Measurements from ENCODE around the gene EFCC1. TPM values are rescaled to one million over a fixed set of nuclear protein-coding genes. Genes with fewer than 3 reads are reported as not detected.

The EFCC1 gene
- polyA plus RNA-seq, 2 of the 4 experiments (the other 2 are of a cell fraction), result 0.04 TPM; not detected in 1

DNA sequence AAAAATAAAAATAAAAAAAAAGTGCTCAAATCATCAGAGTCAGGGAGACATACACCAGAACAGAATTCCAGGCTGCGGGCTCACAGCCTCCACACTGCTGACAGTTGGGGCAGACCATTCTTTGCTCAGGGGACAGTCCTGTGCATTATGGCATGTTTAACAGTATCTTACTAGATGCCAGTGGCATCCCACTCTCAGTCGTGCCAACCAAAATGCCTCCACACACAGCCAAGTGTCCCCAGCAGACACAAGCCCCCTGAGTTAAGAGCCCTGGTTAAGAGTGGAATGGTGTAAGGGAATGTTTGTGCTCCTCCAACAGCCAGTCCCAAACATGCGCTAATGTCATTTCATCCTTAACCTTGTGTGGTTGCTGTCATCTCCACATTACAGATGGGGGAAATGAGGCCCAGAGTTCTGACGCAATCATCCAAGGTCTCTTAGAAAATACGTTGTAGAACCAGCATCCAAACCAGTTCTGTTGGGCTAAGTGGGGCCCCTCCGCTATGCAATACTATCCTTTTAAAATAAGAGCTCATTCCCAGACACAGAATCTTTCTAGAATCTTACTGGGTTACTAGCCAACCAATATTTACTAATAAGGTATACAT is 33.3 kb upstream of the EFCC1 start:
- FAIRE-seq (no peak), ATAC-seq (no peak)

DNA sequence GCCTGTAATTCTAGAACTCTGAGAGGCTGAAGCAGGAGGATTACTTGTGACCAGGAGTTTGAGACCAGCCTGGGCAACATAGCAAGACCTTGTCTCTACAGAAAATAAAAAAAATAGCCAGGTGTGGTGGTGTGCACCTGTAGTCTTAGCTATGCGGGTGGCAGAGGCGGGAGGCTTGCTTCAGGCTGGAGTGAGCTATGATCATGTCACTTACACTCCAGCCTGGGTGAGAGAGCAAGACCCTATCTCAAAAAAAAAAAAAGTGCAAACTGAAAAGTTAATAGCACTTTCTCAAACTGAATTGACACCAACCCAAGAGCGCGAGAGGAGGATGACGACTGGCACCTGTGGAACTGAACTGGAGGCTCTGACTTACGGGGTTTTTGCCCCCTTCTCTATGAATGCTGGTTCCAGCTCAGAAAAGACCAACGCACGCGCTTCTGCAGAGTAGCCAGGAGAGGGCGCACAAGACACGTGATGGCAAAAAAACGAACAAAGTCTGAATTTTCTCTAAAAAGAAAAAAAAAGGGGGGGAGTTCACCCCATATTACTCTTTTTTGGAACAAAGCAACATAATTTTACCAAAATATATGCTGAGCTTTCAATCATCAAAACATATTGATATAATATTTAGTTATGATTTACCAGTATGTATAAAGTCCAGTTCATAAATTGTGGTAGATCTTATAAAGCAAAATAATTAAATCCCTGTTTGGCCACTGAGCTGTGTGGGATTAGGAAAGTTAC is 30.9 kb upstream of the EFCC1 start:
- no peak overlapping the region for H3K4me2 ChIP-seq
- ChIA-PET POLR2A (interaction anchor here (1.3 to 1.9 kb wide), 3 partner anchors 192 to 346 kb away, joined by 4 to 7 read pairs (median 6); partner anchors contain the start of gene COPG1), CTCF (interaction anchor here (0.6 to 3.3 kb wide), 66 partner anchors 8 to 1013 kb away, joined by 3 to 27 read pairs (median 4); partner anchors contain the start of genes CFAP92 and RAB43)
- FAIRE-seq (no peak), ATAC-seq (peak; percentile 62 to 78; a peak in 4 of 6 replicates), DNase-seq (ENCODE audit: low read depth in 1 of 2, low spot score in 1 of 2) (peak in 1 of 2 experiments; percentile 37)
- H3K9me3 ChIP-seq, result no peaks in the 10 kb centered on the region
- no peaks in the 10 kb centered on the region for H3K4me1 ChIP-seq
- no peak overlapping the region for H3K27ac ChIP-seq
- H3K4me3 ChIP-seq, result no peak overlapping the region
- no peak for TF ChIP-seq TP53 (CRISPR knock-in tag; IDR thresholded peaks at IDR 0.05)
- no peak for TF ChIP-seq HEYL (CRISPR knock-in tag; IDR thresholded peaks at IDR 0.05)
- no peak for TF ChIP-seq CBX2 (IDR thresholded peaks at IDR 0.05; ENCODE audit: borderline replicate concordance, low read depth)
- TF ChIP-seq RAD21 (conservative IDR thresholded peaks at IDR 0.05 in 1 of 2, IDR thresholded peaks at IDR 0.05 in 1 of 2), result peak; percentile 82 to 84
- no peak for TF ChIP-seq HDAC2 (IDR thresholded peaks at IDR 0.05)
- no peak for TF ChIP-seq POLR2A (IDR thresholded peaks at IDR 0.05; ENCODE audit: low read length)
- no peak for TF ChIP-seq RCOR1 (IDR thresholded peaks at IDR 0.05; ENCODE audit: low read depth, low read length)
- TF ChIP-seq HOXB5 (CRISPR knock-in tag; IDR thresholded peaks at IDR 0.05), result no peak
- TF ChIP-seq, protein P1, sequence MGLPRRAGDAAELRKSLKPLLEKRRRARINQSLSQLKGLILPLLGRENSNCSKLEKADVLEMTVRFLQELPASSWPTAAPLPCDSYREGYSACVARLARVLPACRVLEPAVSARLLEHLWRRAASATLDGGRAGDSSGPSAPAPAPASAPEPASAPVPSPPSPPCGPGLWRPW (IDR thresholded peaks at IDR 0.05), result no peak
- TF ChIP-seq HOXB13 (CRISPR knock-in tag; IDR thresholded peaks at IDR 0.05; ENCODE audit: low read depth), result no peak
- no peak for TF ChIP-seq JUNB (IDR thresholded peaks at IDR 0.05)
- no peak for TF ChIP-seq MAZ (IDR thresholded peaks at IDR 0.05; ENCODE audit: borderline replicate concordance, low read depth, low read length)
- TF ChIP-seq RARB (CRISPR knock-in tag; IDR thresholded peaks at IDR 0.05), result no peak
- TF ChIP-seq, protein P2, sequence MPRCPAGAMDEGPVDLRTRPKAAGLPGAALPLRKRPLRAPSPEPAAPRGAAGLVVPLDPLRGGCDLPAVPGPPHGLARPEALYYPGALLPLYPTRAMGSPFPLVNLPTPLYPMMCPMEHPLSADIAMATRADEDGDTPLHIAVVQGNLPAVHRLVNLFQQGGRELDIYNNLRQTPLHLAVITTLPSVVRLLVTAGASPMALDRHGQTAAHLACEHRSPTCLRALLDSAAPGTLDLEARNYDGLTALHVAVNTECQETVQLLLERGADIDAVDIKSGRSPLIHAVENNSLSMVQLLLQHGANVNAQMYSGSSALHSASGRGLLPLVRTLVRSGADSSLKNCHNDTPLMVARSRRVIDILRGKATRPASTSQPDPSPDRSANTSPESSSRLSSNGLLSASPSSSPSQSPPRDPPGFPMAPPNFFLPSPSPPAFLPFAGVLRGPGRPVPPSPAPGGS (IDR thresholded peaks at IDR 0.05), result no peak
- TF ChIP-seq, protein P3, sequence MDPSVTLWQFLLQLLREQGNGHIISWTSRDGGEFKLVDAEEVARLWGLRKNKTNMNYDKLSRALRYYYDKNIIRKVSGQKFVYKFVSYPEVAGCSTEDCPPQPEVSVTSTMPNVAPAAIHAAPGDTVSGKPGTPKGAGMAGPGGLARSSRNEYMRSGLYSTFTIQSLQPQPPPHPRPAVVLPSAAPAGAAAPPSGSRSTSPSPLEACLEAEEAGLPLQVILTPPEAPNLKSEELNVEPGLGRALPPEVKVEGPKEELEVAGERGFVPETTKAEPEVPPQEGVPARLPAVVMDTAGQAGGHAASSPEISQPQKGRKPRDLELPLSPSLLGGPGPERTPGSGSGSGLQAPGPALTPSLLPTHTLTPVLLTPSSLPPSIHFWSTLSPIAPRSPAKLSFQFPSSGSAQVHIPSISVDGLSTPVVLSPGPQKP (IDR thresholded peaks at IDR 0.05; ENCODE audit: low read depth, low read length), result no peak
- peak; percentile 62 for TF ChIP-seq SMC3 (IDR thresholded peaks at IDR 0.05)
- TF ChIP-seq, protein P4, sequence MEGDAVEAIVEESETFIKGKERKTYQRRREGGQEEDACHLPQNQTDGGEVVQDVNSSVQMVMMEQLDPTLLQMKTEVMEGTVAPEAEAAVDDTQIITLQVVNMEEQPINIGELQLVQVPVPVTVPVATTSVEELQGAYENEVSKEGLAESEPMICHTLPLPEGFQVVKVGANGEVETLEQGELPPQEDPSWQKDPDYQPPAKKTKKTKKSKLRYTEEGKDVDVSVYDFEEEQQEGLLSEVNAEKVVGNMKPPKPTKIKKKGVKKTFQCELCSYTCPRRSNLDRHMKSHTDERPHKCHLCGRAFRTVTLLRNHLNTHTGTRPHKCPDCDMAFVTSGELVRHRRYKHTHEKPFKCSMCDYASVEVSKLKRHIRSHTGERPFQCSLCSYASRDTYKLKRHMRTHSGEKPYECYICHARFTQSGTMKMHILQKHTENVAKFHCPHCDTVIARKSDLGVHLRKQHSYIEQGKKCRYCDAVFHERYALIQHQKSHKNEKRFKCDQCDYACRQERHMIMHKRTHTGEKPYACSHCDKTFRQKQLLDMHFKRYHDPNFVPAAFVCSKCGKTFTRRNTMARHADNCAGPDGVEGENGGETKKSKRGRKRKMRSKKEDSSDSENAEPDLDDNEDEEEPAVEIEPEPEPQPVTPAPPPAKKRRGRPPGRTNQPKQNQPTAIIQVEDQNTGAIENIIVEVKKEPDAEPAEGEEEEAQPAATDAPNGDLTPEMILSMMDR (IDR thresholded peaks at IDR 0.05), result peak; percentile 82
- TF ChIP-seq EHMT2 (IDR thresholded peaks at IDR 0.05; ENCODE audit: low read depth), result no peak
- TF ChIP-seq TFCP2L1 (CRISPR knock-in tag; IDR thresholded peaks at IDR 0.05), result no peak
- TF ChIP-seq CBX8 (IDR thresholded peaks at IDR 0.05), result no peak
- TF ChIP-seq, protein P5, sequence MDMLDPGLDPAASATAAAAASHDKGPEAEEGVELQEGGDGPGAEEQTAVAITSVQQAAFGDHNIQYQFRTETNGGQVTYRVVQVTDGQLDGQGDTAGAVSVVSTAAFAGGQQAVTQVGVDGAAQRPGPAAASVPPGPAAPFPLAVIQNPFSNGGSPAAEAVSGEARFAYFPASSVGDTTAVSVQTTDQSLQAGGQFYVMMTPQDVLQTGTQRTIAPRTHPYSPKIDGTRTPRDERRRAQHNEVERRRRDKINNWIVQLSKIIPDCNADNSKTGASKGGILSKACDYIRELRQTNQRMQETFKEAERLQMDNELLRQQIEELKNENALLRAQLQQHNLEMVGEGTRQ (IDR thresholded peaks at IDR 0.05), result no peak
- 5% methylated on average over 12 of the region's 12 CpGs for WGBS (ENCODE audit: missing lambda C conversion rate)

More for the DNA sequence above, 33.3 kb upstream of the EFCC1 start:
- ChIA-PET CTCF (interaction anchor here (0.6 to 1.2 kb wide), 2 partner anchors 361 to 363 kb away, joined by 3 to 6 read pairs; no protein-coding TSS in a partner anchor), POLR2A (no interaction called here)
- no peak overlapping the region for H3K4me3 ChIP-seq
- 69% methylated on average over 6 of the region's 6 CpGs for WGBS (ENCODE audit: missing lambda C conversion rate)
- TF ChIP-seq CHD4 (IDR thresholded peaks at IDR 0.05; ENCODE audit: borderline replicate concordance), result no peak
- TF ChIP-seq KDM5A (IDR thresholded peaks at IDR 0.05), result no peak
- TF ChIP-seq MYC (IDR thresholded peaks at IDR 0.05; ENCODE audit: borderline replicate concordance, low read length), result no peak
- TF ChIP-seq TFCP2L1 (CRISPR knock-in tag; IDR thresholded peaks at IDR 0.05), result no peak
- no peak for TF ChIP-seq FOSB (CRISPR knock-in tag; IDR thresholded peaks at IDR 0.05)
- TF ChIP-seq, protein P6, sequence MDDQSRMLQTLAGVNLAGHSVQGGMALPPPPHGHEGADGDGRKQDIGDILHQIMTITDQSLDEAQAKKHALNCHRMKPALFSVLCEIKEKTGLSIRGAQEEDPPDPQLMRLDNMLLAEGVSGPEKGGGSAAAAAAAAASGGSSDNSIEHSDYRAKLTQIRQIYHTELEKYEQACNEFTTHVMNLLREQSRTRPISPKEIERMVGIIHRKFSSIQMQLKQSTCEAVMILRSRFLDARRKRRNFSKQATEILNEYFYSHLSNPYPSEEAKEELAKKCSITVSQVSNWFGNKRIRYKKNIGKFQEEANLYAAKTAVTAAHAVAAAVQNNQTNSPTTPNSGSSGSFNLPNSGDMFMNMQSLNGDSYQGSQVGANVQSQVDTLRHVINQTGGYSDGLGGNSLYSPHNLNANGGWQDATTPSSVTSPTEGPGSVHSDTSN (IDR thresholded peaks at IDR 0.05), result no peak
- TF ChIP-seq, protein P2 (IDR thresholded peaks at IDR 0.05), result no peak
- no peak for TF ChIP-seq ZSCAN20 (CRISPR knock-in tag; IDR thresholded peaks at IDR 0.05)
- TF ChIP-seq RCOR1 (IDR thresholded peaks at IDR 0.05; ENCODE audit: low read depth, low read length), result no peak
- TF ChIP-seq TP53 (CRISPR knock-in tag; IDR thresholded peaks at IDR 0.05), result no peak
- no peak for TF ChIP-seq RAD21 (conservative IDR thresholded peaks at IDR 0.05 in 1 of 2, IDR thresholded peaks at IDR 0.05 in 1 of 2)
- no peak for TF ChIP-seq FOXS1 (CRISPR knock-in tag; IDR thresholded peaks at IDR 0.05)
- no peak for TF ChIP-seq POLR2A (IDR thresholded peaks at IDR 0.05; ENCODE audit: low read length)
- no peak for TF ChIP-seq CBX2 (IDR thresholded peaks at IDR 0.05; ENCODE audit: borderline replicate concordance, low read depth)
- no peak for TF ChIP-seq FOSL2 (IDR thresholded peaks at IDR 0.05)
- TF ChIP-seq FOSL2 (CRISPR knock-in tag; IDR thresholded peaks at IDR 0.05), result no peak
- TF ChIP-seq PHF8 (IDR thresholded peaks at IDR 0.05; ENCODE audit: borderline replicate concordance, low read depth), result no peak
- H3K4me2 ChIP-seq, result no peak overlapping the region
- H3K9me3 ChIP-seq, result no peaks in the 10 kb centered on the region
- no peak for DNase-seq (ENCODE audit: low read depth in 1 of 2, low spot score in 1 of 2)
- H3K27ac ChIP-seq, result no peak overlapping the region
- no peaks in the 10 kb centered on the region for H3K4me1 ChIP-seq
